ENCODE results near the gene TNFRSF19.
A peak's percentile ranks its signal among the peaks of the same experiment; 100 is the strongest.

TNFRSF19 gene

GRCh38 chr13:23688336-23688735 is 118.1 kb downstream of the TNFRSF19 start:
- DNase-seq: no peak

- no peak for DNase-seq
These were observed 120.5 kb downstream of the TNFRSF19 start for GRCh38 chr13:23690668-23691067.

- no peak for DNase-seq
These were observed 122.6 kb downstream of the TNFRSF19 start for GRCh38 chr13:23692816-23693215.

DNA sequence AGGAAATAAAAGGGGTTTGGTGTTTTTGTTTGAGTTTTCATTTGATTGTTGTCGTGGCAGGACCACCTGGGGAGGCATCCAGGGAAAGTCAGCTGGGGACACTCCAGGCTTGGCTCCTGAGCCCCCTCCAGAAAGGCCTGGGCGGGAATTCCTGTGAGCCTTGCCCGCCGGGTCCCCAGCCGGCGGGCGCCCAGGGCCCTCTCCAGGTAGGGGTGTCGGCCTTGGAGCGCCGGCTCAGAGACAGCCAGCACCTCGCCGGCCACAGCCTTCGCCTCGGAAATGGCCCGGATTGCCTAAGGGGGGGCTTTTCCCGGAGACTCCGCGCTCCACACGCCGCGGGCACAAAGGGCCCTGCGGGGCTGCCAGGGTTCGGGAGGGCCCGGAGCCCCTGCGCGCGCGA is 125.0 kb downstream of the TNFRSF19 start:
- DNase-seq: no peak

- DNase-seq: peak; percentile 65
These were observed 125.7 kb downstream of the TNFRSF19 start for GRCh38 chr13:23695711-23696464.

DNA sequence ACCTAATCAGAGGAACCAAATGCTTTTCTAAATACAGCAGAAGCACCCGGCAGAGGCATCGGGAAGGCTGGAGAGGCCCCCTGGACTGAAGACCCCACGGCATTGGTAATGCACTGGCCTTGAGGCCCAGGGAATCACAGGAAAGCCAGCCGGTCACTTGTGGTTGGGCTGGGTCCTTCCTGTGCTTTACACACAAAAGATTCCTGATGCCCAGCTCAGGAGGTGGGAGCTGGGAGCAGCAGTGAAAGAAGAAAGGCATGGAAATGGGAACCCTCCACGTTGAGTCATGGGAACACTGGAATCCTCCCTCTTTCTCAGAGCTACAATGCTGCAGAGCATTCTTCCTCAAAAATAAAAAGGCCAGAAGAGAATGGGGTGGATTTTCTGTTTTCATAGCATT is 126.4 kb downstream of the TNFRSF19 start:
- DNase-seq: no peak

DNA sequence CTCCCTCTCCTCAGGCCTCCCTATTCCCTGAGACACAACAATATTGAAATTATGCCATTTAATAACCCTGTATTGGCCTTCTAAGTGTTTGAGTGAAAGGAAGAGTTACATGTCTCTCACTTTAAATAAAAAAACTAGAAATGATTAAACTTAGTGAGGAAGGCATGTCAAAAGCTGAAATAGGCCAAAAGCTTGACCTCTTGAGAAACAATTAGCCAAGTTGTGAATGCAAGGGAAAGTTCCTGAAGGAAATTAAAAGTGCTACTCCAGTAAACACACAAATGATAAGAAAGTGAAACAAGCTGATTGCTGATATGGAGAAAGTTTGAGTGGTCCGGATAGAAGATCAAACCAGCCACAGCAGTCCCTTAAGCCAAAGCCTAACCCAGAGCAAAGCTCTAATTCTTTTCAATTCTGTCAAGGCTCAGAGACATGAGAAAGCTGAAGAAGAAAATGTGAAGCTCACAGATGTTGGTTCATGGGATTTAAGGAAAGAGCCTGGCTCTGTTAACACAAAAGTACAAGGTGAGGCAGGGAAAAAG is 127.6 kb downstream of the TNFRSF19 start:
- no peak for DNase-seq

GRCh38 chr13:23699271-23699670 is 129.1 kb downstream of the TNFRSF19 start:
- no peak for DNase-seq

DNA sequence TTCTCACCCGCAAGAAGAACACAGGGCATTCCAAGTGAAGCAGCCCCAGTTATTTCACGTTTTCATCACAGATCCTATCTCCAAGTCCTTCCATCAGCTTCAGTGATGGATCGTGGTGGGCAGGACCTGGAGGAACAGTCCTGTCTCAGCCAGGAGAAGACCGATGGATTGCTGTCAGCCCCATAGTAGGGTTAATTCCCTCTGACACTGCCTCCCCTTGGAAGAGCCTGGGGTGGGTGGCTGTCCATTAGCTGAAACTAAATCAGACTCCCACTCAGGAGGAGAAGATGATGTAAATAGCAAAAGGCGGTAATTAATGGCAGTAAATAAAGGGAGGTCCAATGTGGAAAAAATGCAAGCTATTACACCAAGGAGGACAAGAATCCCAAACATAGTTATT is 131.0 kb downstream of the TNFRSF19 start:
- no peak for DNase-seq

- peak; percentile 81 for DNase-seq
These were observed 131.4 kb downstream of the TNFRSF19 start for GRCh38 chr13:23701636-23702035.

- no peak for DNase-seq
These were observed 133.1 kb downstream of the TNFRSF19 start for GRCh38 chr13:23703246-23703860.

- no peak for DNase-seq
These were observed 135.4 kb downstream of the TNFRSF19 start for GRCh38 chr13:23705583-23705982.

- no peak for DNase-seq
These were observed 137.5 kb downstream of the TNFRSF19 start for GRCh38 chr13:23707674-23708073.

GRCh38 chr13:23709536-23709935 is 139.3 kb downstream of the TNFRSF19 start:
- DNase-seq: no peak

DNA sequence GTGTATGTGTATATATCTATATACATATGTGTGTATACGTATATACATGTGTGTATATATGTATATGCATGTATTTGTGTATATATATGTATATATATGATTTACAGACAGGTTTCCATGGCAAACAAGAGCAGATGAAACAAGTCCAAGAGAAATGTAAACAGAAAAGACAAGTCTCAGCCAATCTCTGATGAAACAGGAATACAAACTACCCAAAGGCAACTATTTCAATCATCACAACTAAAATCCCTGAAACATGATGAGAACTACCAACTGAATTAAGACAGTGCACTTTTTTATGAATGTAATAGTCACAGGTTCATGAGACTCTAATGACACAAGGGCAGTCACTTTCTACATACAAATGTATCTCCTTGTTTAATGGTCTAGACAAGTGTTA is 140.2 kb downstream of the TNFRSF19 start:
- DNase-seq: no peak

DNA sequence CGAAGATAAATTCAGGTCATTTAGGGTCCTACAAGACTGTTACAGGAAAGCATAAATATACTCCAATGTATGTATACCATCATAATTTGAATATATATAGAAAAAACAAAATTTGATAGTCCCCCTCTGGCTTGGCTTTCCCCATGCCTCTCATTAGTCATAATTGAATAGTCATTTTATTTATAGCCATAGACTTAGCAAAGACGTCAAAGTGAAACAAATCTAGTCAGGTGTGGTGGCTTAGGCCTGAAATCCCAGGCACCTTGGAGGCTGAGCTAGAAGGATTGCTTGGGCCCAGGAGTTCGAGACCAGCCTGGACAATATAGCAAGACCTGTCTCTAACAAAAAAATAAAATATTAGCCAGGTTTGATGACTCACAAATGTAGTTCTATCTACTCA is 141.1 kb downstream of the TNFRSF19 start:
- no peak for DNase-seq

GRCh38 chr13:23714672-23715071 is 144.5 kb downstream of the TNFRSF19 start:
- DNase-seq: no peak

DNA sequence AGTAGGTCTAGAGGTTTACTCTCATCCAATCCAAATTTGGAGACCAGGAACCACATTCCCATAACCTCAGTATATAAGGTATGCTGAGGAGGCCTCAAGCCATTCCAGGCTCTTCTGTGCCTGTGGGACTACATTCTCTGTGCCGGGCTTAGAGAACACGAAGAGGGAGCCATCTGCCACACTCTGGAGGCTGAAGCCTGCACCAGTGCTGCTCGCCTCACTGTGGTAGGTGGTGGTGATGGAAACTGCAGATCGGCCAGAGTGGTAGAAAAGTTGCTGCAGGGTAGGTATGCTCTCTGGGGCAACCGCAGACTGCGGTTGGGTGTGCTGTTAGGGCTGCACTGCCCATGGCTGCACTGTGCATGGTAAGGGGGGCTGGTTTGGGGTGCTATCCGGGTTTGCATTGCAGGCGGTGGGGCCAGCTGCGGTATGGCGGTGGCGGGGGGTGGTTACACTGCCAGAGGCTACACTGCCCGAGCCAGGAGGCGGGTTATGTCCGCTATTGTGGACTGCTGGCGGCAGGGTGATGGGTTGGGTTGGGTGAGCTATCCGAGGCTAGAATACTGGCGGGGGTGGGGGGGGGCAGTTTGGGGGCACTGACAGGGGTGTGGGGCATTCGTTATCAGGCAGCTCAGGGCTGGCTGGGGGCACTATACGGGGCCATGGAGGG is 145.0 kb downstream of the TNFRSF19 start:
- DNase-seq: no peak

DNA sequence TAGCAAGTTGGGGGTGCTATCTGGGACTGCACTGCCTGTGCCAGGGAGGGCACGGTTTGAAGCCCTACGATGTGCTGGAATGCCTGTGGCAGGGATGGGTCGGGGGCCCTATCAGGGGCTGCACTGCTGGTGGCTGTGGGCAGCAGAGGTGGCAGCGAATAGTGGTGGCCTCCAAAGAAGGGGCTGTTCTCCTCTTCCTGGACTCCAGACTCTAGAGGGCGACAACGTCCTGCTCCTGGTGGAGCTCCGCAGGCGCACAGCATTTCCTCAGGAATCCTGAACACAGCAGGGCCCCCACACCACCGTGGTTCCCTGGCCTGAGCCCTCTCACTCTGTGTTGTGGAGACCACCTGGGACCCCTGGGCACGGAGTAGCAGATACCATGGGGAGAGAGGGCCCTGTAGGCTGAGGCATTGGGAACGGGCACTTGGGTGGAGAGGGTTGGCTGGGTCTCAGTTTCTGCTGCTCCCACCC is 145.6 kb downstream of the TNFRSF19 start:
- DNase-seq: no peak

- no peak for DNase-seq
These were observed 146.2 kb downstream of the TNFRSF19 start for GRCh38 chr13:23716401-23716800.

DNA sequence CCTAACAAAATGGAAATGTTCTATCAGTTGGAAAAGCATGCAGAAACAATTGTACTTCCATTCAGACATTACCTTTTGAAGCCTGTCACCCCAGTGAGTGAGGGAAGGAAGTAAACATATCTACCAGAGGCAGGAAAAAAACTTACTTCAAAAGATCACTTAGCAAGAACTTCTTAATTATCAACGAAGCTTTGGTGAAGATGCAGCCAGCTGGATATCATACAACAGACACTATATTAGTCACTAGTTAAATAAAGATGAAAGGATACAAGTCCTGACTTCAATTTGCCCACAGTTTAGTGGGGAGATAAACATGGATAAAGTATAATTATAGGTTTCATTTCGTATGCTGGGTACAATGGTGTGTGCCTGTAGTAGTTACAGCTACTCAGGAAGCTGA is 148.8 kb downstream of the TNFRSF19 start:
- DNase-seq: no peak

GRCh38 chr13:23722726-23723453 is 152.7 kb downstream of the TNFRSF19 start:
- no peak for DNase-seq

- no peak for DNase-seq
These were observed 153.3 kb downstream of the TNFRSF19 start for GRCh38 chr13:23723471-23723870.

Measured in right hindlimb (tissue), 1 donor.